Activated CD4-positive, alpha-beta T cell treated with anti-CD3 and anti-CD28 coated beads, Interleukin-2, amount 10 ng/mL, durations not matched to agents 24 days and 14 days (primary cell): ENCODE data around the gene PPP1R15A. TPM values are rescaled to one million over a fixed set of nuclear protein-coding genes. Genes with fewer than 3 reads are reported as not detected.
A peak's percentile ranks its signal among the peaks of the same experiment; 100 is the strongest.
"Not testable (repeated sequence)": the region's sequence is repeated elsewhere in the genome, so short reads cannot be mapped to it uniquely, and the experiment has no call there.

Experiments used
- DNase-seq: peaks from one replicate; pipeline ENCODE4 v3.0.0; 2022
- H3K27ac Mint-ChIP-seq: one replicate; pipeline ENCODE4 v1.8.0; 2022; ENCODE audit warnings: mild to moderate bottlenecking, mixed read lengths
- H3K27me3 Mint-ChIP-seq: one replicate; pipeline ENCODE4 v1.8.0; 2022; ENCODE audit warnings: mixed read lengths
- H3K36me3 Mint-ChIP-seq: one replicate; pipeline ENCODE4 v1.8.0; 2022; ENCODE audit warnings: low read depth, mild to moderate bottlenecking, mixed read lengths
- H3K4me1 Mint-ChIP-seq: one replicate; pipeline ENCODE4 v1.8.0; 2021; ENCODE audit warnings: mixed read lengths
- H3K4me3 Mint-ChIP-seq: one replicate; pipeline ENCODE4 v1.8.0; 2022; ENCODE audit warnings: mild to moderate bottlenecking, moderate library complexity, mixed read lengths
- H3K9me3 Mint-ChIP-seq: one replicate; pipeline ENCODE4 v1.8.0; 2021; ENCODE audit warnings: mixed read lengths
- intact Hi-C: fragments of 100-400 bp; cut with micrococcal nuclease; formaldehyde crosslinking; loops from one replicate; pipeline ENCODE4 v1.15.1; 2023
- total RNA-seq: library from RNA; stranded (reverse); gene quantifications from 2 replicates; pipeline ENCODE4 v1.2.3, GENCODE V29; 2022

The PPP1R15A gene
- total RNA-seq, 1 donor from 2014 or later = 42.1 TPM

- H3K4me3 Mint-ChIP-seq = no peak within 1 kb of the TSS
- no peaks in the 10 kb centered on the region for H3K9me3 Mint-ChIP-seq
- peaks cover 10% of the 10 kb centered on the region for H3K27me3 Mint-ChIP-seq
- DNase-seq = no peak
- intact Hi-C loops = no loop called here
- peaks cover 10% of the 10 kb centered on the region for H3K36me3 Mint-ChIP-seq
- peaks cover 13% of the 10 kb centered on the region for H3K4me1 Mint-ChIP-seq
- peak within 1 kb of the TSS; percentile 5 for H3K27ac Mint-ChIP-seq
Observed at GRCh38 chr19:48868114-48868886, 3.9 kb upstream of the PPP1R15A start, which contains the start of gene PLEKHA4. Gene PLEKHA4 (minus strand): TSS chr19:48868617. CDS start chr19:48867620, 997 bp downstream.

- peaks cover 27% of the 10 kb centered on the region for H3K36me3 Mint-ChIP-seq
- no peak overlapping the region for H3K27ac Mint-ChIP-seq
- DNase-seq = no peak
- no peaks in the 10 kb centered on the region for H3K9me3 Mint-ChIP-seq
- intact Hi-C loops = loop anchor here (5.0 kb wide), 1 partner anchor 223 kb away; the partner anchor contains the start of gene CA11
- peaks cover 27% of the 10 kb centered on the region for H3K4me1 Mint-ChIP-seq
- no peak overlapping the region for H3K4me3 Mint-ChIP-seq
- H3K27me3 Mint-ChIP-seq = peaks cover 8% of the 10 kb centered on the region
Observed at GRCh38 chr19:48870048-48870447, 2.2 kb upstream of the PPP1R15A start.

- H3K4me3 Mint-ChIP-seq = peak overlapping the region; percentile 100
- peaks cover 41% of the 10 kb centered on the region for H3K36me3 Mint-ChIP-seq
- intact Hi-C loops = loop anchor here (1.0 to 5.0 kb wide), 3 partner anchors 12 to 247 kb away; partner anchors contain the start of genes C19orf73, CA11 and PPFIA3
- not testable (repeated sequence) for H3K9me3 Mint-ChIP-seq, DNase-seq, H3K27me3 Mint-ChIP-seq
- H3K27ac Mint-ChIP-seq = peak overlapping the region; percentile 100
- H3K4me1 Mint-ChIP-seq = peaks cover 39% of the 10 kb centered on the region
Observed at GRCh38 chr19:48871471-48872181, 595 bp upstream of the PPP1R15A start.

- intact Hi-C loops = loop anchor here (1.0 to 5.0 kb wide), 3 partner anchors 14 to 246 kb away; partner anchors contain the start of genes C19orf73, CA11 and PPFIA3
- peak; percentile 94 for DNase-seq
- Mint-ChIP-seq H3K4me1 (peaks cover 41% of the 10 kb centered on the region), H3K9me3 (no peaks in the 10 kb centered on the region), H3K27me3 (peaks cover 5% of the 10 kb centered on the region), H3K27ac (peak overlapping the region; percentile 100), H3K36me3 (peaks cover 49% of the 10 kb centered on the region), H3K4me3 (peak overlapping the region; percentile 100)
Observed at GRCh38 chr19:48872884-48873475, 759 bp downstream of the PPP1R15A start.

- Mint-ChIP-seq H3K9me3 (no peaks in the 10 kb centered on the region), H3K4me3 (peak overlapping the region; percentile 100), H3K36me3 (peaks cover 55% of the 10 kb centered on the region), H3K27ac (peak overlapping the region; percentile 100), H3K4me1 (peaks cover 42% of the 10 kb centered on the region), H3K27me3 (peaks cover 3% of the 10 kb centered on the region)
- DNase-seq = peak; percentile 80
- intact Hi-C loops = loop anchor here (2.0 to 5.0 kb wide), 2 partner anchors 226 to 245 kb away; partner anchors contain the start of genes C19orf73, CA11 and PPFIA3
Observed at GRCh38 chr19:48873476-48874302, 1.5 kb downstream of the PPP1R15A start.

GRCh38 chr19:48874303-48875135 lies 2.3 kb downstream of the PPP1R15A start:
- Mint-ChIP-seq H3K9me3 (no peaks in the 10 kb centered on the region), H3K36me3 (peaks cover 57% of the 10 kb centered on the region), H3K4me3 (peak overlapping the region; percentile 100), H3K27me3 (peaks cover 3% of the 10 kb centered on the region), H3K4me1 (peaks cover 43% of the 10 kb centered on the region), H3K27ac (peak overlapping the region; percentile 100)
- peak; percentile 80 for DNase-seq
- intact Hi-C loops = loop anchor here (1.0 to 5.0 kb wide), 4 partner anchors 26 to 227 kb away; partner anchors contain the start of genes CA11, FTL, GYS1 and NUCB1

- H3K27me3 Mint-ChIP-seq, H3K9me3 Mint-ChIP-seq, intact Hi-C loops: not testable (repeated sequence)
- Mint-ChIP-seq H3K4me3 (peak overlapping the region; percentile 100), H3K36me3 (peaks cover 61% of the 10 kb centered on the region), H3K4me1 (peaks cover 43% of the 10 kb centered on the region), H3K27ac (peak overlapping the region; percentile 100)
- peak; percentile 82 for DNase-seq
Observed at GRCh38 chr19:48876043-48876981, 4.1 kb downstream of the PPP1R15A start.

GRCh38 chr19:48877855-48878195 lies 5.6 kb downstream of the PPP1R15A start:
- Mint-ChIP-seq H3K9me3 (no peaks in the 10 kb centered on the region), H3K4me1 (peaks cover 38% of the 10 kb centered on the region), H3K4me3 (peak overlapping the region; percentile 29), H3K27me3 (no peaks in the 10 kb centered on the region), H3K27ac (no peak overlapping the region), H3K36me3 (peaks cover 56% of the 10 kb centered on the region)
- intact Hi-C loops = no loop called here
- DNase-seq = peak; percentile 73

GRCh38 chr19:48878196-48879024 lies 6.2 kb downstream of the PPP1R15A start:
- Mint-ChIP-seq H3K9me3 (no peaks in the 10 kb centered on the region), H3K27ac (peak overlapping the region; percentile 11), H3K36me3 (peaks cover 50% of the 10 kb centered on the region), H3K27me3 (no peaks in the 10 kb centered on the region), H3K4me1 (peaks cover 34% of the 10 kb centered on the region), H3K4me3 (peak overlapping the region; percentile 29)
- intact Hi-C loops = no loop called here
- DNase-seq = peak; percentile 81

GRCh38 chr19:48879025-48879637 lies 6.9 kb downstream of the PPP1R15A start:
- Mint-ChIP-seq H3K27ac (no peak overlapping the region), H3K9me3 (no peaks in the 10 kb centered on the region), H3K36me3 (peaks cover 43% of the 10 kb centered on the region), H3K4me1 (peaks cover 26% of the 10 kb centered on the region), H3K27me3 (no peaks in the 10 kb centered on the region), H3K4me3 (no peak overlapping the region)
- intact Hi-C loops = no loop called here
- peak; percentile 61 for DNase-seq

- H3K27me3 Mint-ChIP-seq, H3K27ac Mint-ChIP-seq, H3K4me3 Mint-ChIP-seq, intact Hi-C loops, H3K9me3 Mint-ChIP-seq: not testable (repeated sequence)
- H3K4me1 Mint-ChIP-seq = peaks cover 22% of the 10 kb centered on the region
- peaks cover 37% of the 10 kb centered on the region for H3K36me3 Mint-ChIP-seq
- DNase-seq = peak; percentile 65
Observed at GRCh38 chr19:48879696-48880095, 7.5 kb downstream of the PPP1R15A start.
